Activated CD8-positive, alpha-beta memory T cell treated with anti-CD3 and anti-CD28 coated beads for 36 hours (primary cell): Measurements from ENCODE around the gene P2RX6. TPM values are rescaled to one million over a fixed set of nuclear protein-coding genes. Genes with fewer than 3 reads are reported as not detected.
"Not testable (repeated sequence)": the region's sequence is repeated elsewhere in the genome, so short reads cannot be mapped to it uniquely, and the experiment has no call there.

Source experiments
- CTCF ChIA-PET: fragments of 350-600 bp; sonication (Branson Sonifier 250); formaldehyde crosslinking; loops from one replicate; lab custom pipeline; 2021; ENCODE audit warnings: antibody characterized with exemption; lab: Charles Lee
- POLR2A ChIA-PET: fragments of 350-600 bp; sonication (Branson Sonifier 250); formaldehyde crosslinking; loops from one replicate; lab custom pipeline; 2021; ENCODE audit warnings: antibody characterized with exemption; lab: Charles Lee
- total RNA-seq, 2 experiments: library from RNA; stranded (reverse); gene quantifications; one replicate each; pipeline ENCODE4 v1.2.3, GENCODE V29; 2021

Gene P2RX6
- total RNA-seq, 2 experiments from 2014 or later, result 0.38 to 0.40 TPM

DNA sequence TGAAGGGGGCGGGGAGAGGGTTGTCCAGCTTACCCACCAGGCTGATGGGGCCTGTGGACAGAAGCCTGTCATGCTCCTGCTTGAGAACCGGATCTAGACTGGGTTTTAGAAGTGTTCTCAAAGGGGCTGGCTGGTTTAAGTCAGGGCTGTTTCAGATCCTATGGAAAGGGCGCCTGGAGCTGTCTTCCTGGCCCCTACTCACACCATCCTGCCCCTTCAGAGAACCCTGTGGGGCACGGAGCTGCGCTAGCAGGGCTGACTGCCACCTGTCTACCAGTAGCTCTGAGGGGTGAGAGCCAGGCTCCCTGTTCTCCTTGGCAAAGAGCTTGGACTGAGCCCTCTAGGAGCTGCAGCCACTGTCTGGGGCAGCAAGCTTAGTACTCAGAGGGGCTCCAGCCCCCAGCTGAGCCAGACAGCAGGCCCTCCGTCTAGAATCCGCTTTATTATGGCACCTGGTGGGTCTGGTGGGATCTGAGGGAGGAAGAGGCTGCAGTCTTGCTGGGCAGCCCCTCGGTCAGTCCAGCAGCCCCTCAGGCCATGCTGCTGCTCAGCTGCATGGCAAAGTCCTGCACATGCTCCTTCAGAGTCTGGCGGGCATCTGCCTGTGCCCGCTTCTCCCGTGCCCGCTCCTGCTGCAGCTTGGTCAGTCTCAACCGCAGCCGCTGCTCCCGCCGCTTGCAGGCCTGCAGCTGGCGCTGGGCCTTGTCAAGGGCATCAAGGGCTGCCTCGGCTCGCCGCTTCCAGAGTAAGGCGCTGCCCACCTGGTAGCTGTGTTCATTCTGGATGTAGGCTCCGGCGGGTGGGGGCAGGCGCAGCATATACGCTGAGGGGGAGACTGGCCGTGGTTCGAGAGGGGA, 15.4 kb upstream of the P2RX6 start:
- ChIA-PET POLR2A (interaction anchor here (0.7 to 3.4 kb wide), 3 partner anchors 9 to 42 kb away, joined by 4 to 23 read pairs (median 11); partner anchors contain the start of gene LZTR1), CTCF (interaction anchor here (1.0 kb wide), 1 partner anchor 38 kb away, joined by 3 read pairs; no protein-coding TSS in a partner anchor)

DNA sequence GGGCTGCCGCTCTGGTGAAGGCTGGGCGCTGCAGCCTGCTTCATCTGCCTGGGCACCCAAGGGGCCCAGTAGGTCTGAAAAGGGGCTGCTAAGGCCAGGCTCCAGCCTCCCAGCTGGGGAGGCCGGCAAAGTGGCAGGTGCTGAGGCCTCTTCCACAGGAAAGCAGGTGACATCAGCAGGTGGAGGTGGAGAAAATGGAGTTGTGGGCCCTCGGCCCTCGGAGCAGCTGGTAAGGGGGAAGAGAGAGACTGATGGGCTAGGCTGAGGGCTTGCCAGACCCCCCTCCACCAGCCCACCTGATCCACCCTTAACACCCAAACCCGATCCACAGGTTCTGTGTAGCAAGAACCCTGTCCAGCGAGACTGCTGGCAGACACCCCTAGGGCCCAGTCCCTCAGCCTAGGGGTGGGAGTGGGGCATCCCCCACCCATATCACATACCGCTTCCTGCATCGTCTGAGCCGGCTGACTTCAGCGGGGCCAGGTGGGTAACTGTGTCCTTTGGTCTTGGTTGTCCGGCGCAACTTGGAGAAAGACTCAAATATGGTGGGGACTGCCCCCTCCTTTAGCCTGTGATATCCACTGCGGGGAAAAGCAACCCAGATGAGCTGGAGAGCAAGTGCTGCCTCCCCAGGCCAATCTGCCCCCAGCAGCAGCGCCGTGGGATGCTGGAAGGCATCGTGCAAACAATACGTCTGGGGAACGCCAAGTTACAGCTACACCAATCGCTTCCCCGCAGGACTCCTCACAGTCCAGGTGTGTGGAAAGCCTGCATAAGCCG, 14.6 kb upstream of the P2RX6 start:
- CTCF ChIA-PET, result interaction anchor here (1.0 kb wide), 1 partner anchor 39 kb away, joined by 3 read pairs; no protein-coding TSS in a partner anchor

DNA sequence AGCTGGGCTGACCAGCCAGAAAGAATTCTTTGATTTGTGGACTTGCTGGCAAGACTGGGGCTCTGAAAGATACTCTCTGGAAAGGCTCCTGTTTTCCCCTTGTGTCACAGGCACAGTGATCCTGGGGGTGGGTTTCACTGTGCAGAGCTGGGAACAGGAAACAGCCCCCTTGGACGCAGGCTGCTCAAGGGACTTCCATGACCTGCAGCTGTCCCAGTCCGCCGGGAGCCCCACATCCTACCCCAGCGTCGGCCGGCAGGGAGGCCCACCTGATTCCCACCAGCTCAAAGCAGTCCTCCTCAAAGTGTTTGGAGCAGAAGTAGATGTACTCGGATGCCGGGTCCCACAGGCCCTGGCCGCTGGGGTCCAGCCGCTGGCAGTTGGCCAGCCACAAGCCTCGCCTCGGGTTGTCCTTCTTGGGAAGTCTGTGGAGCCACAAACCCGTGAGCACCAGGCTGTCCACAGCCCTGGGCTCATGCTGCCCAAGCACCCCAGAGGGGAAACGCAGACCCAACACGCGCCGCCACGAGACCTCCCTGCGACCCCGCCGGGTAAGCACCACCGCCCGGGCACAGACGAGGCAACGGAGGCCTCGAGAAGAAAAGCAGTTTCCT, 13.9 kb upstream of the P2RX6 start:
- POLR2A ChIA-PET, result interaction anchor here (3.4 kb wide), 1 partner anchor 19 kb away, joined by 23 read pairs; the partner anchor contains the start of gene LZTR1
- CTCF ChIA-PET, result no interaction called here

More for the DNA sequence above, 14.6 kb upstream of the P2RX6 start:
- POLR2A ChIA-PET, result interaction anchor here (2.0 to 3.4 kb wide), 2 partner anchors 10 to 18 kb away, joined by 11 to 23 read pairs; partner anchors contain the start of gene LZTR1

- POLR2A ChIA-PET, result interaction anchor here (1.1 to 2.5 kb wide), 3 partner anchors 13 to 22 kb away, joined by 3 to 21 read pairs (median 3); partner anchors contain the start of gene LZTR1
- CTCF ChIA-PET, result interaction anchor here (0.8 to 1.5 kb wide), 4 partner anchors 12 to 198 kb away, joined by 3 to 5 read pairs (median 3); no protein-coding TSS in a partner anchor
Measured at GRCh38 chr22:21001601-21002325, 13.2 kb upstream of the P2RX6 start, which contains the start of gene THAP7. THAP7 (minus strand) TSS chr22:21002118; CDS start chr22:21001911, 207 bp downstream.

- CTCF ChIA-PET, result interaction anchor here (0.6 to 1.8 kb wide), 5 partner anchors 17 to 411 kb away, joined by 3 to 6 read pairs (median 3); no protein-coding TSS in a partner anchor
Measured at GRCh38 chr22:21003782-21004181, 11.2 kb upstream of the P2RX6 start.

DNA sequence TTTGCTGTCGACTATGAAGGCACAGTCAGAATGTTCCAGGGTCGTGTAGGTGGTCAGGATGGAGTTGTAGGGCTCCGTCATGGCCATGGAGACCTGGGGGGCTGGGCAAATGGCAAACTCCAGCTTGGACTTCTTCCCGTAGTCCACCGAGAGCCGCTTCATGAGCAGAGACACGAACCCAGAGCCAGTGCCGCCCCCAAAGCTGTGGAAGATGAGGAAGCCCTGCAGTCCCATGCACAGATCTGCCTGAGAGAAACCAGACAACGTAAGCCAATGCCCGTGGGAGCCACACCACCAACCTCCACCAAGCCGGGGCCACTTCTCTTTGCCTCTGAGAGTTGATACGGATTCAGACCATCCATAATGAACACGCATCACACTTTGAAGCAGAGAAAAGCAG, 5.8 kb upstream of the P2RX6 start:
- CTCF ChIA-PET, POLR2A ChIA-PET: not testable (repeated sequence)

More at GRCh38 chr22:21003782-21004181, 11.2 kb upstream of the P2RX6 start:
- POLR2A ChIA-PET, result interaction anchor here (1.1 to 2.5 kb wide), 3 partner anchors 22 to 145 kb away, joined by 4 to 21 read pairs (median 5); partner anchors contain the start of gene LZTR1

- POLR2A ChIA-PET, result no interaction called here
- CTCF ChIA-PET, result interaction anchor here (1.3 kb wide), 1 partner anchor 60 kb away, joined by 3 read pairs; no protein-coding TSS in a partner anchor
Measured at GRCh38 chr22:21009638-21010425, 5.1 kb upstream of the P2RX6 start.

GRCh38 chr22:21010426-21011113, 4.4 kb upstream of the P2RX6 start:
- CTCF ChIA-PET, result interaction anchor here (1.3 kb wide), 1 partner anchor 61 kb away, joined by 3 read pairs; no protein-coding TSS in a partner anchor

GRCh38 chr22:21012446-21013407, 2.2 kb upstream of the P2RX6 start:
- POLR2A ChIA-PET, result interaction anchor here (0.7 kb wide), 2 partner anchors 8 to 34 kb away, joined by 3 read pairs; no protein-coding TSS in a partner anchor
- CTCF ChIA-PET, result interaction anchor here (1.2 kb wide), 2 partner anchors 8 to 11 kb away, joined by 4 to 5 read pairs; partner anchors contain the start of gene THAP7

More at GRCh38 chr22:21010426-21011113, 4.4 kb upstream of the P2RX6 start:
- POLR2A ChIA-PET, result interaction anchor here (0.7 kb wide), 1 partner anchor 89 kb away, joined by 3 read pairs; no protein-coding TSS in a partner anchor

- POLR2A ChIA-PET, result interaction anchor here (0.6 to 0.8 kb wide), 4 partner anchors 9 to 87 kb away, joined by 3 to 7 read pairs (median 3); no protein-coding TSS in a partner anchor
- CTCF ChIA-PET, result interaction anchor here (1.2 kb wide), 1 partner anchor 12 kb away, joined by 5 read pairs; the partner anchor contains the start of gene THAP7
Measured at GRCh38 chr22:21013657-21014201, 1.2 kb upstream of the P2RX6 start.

DNA sequence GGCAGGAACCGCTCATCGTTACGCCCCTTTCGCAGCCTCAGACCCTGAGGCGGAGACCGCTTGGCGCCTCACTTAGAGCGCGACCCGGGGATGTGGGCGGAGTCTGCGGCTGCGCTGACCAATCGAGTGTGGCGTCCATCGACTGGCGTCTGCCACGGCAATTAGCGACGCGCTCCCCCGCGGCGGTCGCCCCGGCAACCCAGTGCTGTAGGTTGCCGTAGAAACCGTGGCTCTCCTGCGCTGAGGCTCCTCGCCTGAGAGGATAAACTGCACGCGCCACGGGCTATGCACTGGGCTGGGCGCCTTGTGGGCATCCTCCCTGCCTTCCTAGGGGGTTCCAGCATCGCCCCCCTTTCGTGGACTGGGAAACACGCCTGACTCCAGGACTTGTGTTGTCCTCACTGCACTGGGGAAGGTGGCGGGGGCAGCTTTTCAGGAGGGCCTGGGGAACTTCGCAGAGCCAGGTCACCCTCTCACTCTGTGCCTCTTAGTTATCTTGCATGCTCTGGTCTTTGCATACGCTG, 701 bp upstream of the P2RX6 start:
- CTCF ChIA-PET, result interaction anchor here (1.2 kb wide), 1 partner anchor 12 kb away, joined by 5 read pairs; the partner anchor contains the start of gene THAP7

DNA sequence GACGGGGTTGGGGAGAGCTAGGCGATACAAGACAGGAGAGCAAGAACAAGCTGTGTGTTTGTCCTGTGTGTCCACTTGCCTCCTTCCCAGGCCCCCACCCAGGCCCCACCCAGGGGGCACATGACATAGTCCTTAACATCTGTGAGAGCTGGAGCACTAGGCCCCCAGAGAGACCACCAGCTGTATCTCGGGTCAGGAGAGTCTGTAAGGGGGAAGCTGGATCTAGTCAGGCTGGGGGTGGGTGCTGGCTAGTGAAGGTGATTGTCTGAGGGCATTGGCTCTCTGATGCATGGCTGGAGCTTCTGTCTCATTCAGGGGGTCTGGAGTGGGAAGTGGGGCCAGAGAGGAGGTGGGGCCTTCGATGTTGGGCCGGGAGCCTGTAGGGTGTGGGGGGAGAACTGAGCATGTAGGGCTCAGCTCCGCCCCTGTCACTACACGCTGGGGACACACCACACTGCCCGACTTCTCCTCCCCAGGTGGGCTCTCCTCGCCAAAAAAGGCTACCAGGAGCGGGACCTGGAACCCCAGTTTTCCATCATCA, 571 bp downstream of the P2RX6 start:
- ChIA-PET POLR2A (no interaction called here), CTCF (interaction anchor here (0.6 kb wide), 1 partner anchor 550 kb away, joined by 3 read pairs; no protein-coding TSS in a partner anchor)

More for the DNA sequence above, 701 bp upstream of the P2RX6 start:
- POLR2A ChIA-PET, result interaction anchor here (0.6 to 0.8 kb wide), 3 partner anchors 10 to 87 kb away, joined by 3 to 7 read pairs (median 3); no protein-coding TSS in a partner anchor

GRCh38 chr22:21016644-21017420, 1.9 kb downstream of the P2RX6 start:
- ChIA-PET POLR2A (no interaction called here), CTCF (no interaction called here)
